DMS153 (cell line): Measurements from ENCODE around the gene AEBP1.
A peak's percentile ranks its signal among the peaks of the same experiment; 100 is the strongest.

ENCODE experiments used
- DNase-seq: peaks from one replicate; lab custom pipeline; 2025; lab: John Stamatoyannopoulos, UW

AEBP1 gene

GRCh38 chr7:44142028-44142427 is 37.9 kb downstream of the AEBP1 start:
- DNase-seq, result no peak

DNA sequence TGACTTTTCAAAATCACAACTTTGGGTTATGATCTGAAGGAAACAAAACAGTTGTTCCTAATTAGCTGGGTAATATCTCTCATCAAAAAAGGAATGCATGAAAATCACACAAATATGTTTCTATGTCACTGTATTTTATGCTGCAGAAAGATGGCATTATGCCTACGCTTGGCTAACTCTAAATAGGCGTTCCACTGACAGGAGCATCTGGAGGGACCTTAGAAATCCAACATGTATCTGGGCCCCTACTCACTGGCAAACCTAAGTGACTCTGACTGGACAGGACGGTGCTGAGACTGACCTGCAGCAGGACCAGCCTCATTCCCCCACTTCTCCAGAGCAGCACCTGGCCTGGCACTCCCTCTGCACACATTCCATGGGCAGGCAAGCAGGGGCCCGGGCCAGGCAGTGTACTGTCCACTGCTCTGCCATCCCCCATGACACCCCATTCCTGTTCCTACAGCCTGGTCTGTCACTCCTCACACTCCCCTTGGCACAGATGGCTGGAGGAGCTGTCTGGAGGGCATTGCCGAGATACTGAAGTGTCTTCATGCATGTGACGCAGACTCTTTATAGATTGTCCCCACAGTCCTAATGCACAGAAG is 39.6 kb downstream of the AEBP1 start:
- no peak for DNase-seq

GRCh38 chr7:44144426-44144967 is 40.4 kb downstream of the AEBP1 start:
- DNase-seq, result no peak

DNA sequence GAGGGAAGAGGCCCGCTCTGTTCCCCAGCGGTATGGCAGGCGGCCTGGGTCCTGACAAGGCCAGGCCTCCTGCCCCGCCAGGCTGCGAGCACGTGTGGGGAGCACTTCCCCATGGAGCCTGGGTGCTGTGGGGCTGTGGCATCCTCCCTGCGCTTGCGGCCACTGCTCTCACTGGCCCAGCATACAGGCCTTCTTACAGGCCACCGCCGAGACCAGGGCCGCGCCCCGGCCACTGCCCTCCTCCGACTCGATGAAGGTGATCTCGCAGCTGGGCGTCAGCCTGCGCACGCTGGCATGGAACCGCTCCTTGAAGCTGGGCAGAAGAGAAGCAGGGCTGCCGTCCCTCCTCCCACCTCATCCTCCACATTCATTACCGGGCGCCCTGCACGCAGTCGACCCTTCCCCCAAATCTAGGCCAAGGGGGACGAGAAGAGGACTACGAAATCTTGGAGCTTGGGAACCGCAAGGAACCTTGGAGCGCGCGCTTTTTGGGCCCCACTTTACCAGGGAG is 40.9 kb downstream of the AEBP1 start:
- DNase-seq, result no peak

DNA sequence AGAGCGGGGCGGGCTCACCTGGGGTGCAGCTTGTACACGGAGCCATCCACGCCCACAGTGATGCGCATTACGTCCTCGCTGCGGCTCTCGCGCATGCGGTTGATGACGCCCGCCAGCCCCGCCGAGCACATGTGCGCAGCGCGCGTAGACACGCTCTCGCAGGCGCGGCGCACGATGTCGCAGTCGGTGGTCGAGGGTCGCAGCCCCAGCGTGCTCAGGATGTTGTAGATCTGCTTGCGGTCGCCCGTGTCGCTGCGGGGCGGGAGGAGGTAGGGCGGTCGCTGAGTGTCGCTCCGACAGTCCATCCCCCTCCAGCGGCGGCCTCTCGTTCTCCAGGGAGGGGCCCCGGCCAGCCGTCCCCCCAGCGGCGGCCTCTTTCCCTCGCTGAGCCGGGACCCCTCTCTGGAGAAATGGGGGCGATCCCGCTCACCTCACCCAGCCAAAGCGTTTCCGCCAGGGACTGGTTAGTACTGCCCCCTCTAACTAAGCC is 41.4 kb downstream of the AEBP1 start:
- no peak for DNase-seq

GRCh38 chr7:44145969-44146911 is 42.1 kb downstream of the AEBP1 start:
- no peak for DNase-seq

GRCh38 chr7:44147026-44147991 is 43.2 kb downstream of the AEBP1 start:
- DNase-seq, result no peak

DNA sequence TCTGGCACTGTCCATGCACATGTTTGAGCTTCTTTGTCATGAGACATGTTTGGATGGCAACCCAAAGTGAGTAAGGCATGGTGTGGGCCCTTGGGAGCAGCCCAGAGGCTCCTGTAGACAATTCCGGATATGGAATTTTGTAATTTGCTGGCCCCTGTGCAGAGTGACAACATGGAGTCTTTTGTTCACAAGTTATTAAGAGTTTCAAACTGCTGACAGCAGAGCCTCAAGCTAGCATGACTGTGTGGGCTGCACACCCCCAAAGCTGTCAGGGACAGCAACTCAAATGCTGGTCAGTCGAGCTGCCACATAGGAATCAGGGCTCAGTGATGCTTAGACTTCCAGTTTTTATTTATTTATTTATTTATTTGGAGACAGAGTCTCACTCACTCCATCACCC is 44.0 kb downstream of the AEBP1 start:
- DNase-seq, result no peak

GRCh38 chr7:44148961-44149536 is 44.9 kb downstream of the AEBP1 start:
- DNase-seq, result no peak

- no peak for DNase-seq
These were observed 45.7 kb downstream of the AEBP1 start for GRCh38 chr7:44149571-44150465.

GRCh38 chr7:44150466-44150832 is 46.3 kb downstream of the AEBP1 start:
- DNase-seq, result no peak

DNA sequence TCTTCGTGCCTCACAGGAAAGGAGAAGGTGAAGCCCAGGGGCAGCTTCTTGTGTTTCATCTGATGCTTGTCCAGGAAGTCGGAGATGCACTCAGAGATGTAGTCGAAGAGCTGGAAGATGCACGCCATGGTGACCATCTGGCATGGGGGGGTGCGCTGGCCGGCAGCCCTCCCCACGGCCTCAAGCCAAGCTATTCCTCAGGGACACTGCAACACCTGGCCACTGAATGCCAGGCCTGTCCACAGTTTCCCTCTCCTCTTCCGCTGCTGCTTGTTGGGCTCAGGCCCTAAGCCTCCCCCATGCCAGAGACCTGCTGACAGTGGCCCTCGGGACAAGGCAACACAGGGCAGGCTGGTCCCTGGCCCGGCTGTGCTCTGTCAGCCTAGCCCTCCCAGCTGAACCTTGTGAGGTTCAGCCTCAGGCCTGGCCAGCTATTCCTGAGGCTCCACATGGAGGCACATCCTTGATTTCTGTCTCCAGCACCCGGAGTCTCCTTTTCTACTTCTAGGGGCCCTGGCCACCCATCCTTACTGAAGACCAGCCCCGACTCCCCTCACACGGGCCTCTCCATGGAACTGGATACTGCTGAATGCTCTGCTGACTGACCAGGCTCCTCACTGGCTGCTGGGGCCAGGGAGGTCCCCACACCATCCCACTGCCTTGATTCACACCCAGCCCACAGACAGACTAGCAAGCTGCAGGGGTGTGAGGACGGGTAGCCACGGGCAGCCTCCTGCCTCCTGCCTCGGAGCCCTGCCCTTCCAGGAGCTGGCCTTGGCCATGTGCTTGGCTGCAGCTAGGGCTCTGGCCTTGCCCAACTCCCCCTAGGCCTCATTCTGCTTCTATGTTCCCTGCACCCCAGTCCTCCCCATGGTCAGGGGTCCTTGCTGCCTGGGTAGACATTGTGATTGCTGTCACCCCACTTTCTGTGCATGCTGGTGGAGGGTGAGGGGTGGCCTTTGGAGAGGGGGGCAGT is 47.1 kb downstream of the AEBP1 start:
- DNase-seq, result no peak

DNA sequence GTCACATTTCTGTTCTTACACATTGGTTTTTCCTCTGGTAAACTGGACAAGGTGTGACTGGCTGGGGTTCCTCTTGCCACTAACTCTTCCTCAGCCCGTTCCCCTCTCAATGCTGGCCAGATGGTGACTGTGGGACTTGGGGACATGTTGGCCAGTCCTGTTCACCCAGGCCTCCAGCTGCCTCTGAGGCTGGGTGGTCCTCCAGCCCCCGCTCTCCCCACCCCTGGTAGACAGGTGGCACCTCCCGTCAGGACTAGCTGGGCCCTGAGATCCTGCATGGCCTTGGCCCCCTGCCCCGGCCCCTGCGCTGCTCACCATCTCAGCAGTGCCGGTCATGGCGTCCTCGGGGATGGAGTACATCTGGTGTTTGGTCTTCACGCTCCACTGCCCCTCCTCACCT is 47.8 kb downstream of the AEBP1 start:
- DNase-seq, result no peak

DNA sequence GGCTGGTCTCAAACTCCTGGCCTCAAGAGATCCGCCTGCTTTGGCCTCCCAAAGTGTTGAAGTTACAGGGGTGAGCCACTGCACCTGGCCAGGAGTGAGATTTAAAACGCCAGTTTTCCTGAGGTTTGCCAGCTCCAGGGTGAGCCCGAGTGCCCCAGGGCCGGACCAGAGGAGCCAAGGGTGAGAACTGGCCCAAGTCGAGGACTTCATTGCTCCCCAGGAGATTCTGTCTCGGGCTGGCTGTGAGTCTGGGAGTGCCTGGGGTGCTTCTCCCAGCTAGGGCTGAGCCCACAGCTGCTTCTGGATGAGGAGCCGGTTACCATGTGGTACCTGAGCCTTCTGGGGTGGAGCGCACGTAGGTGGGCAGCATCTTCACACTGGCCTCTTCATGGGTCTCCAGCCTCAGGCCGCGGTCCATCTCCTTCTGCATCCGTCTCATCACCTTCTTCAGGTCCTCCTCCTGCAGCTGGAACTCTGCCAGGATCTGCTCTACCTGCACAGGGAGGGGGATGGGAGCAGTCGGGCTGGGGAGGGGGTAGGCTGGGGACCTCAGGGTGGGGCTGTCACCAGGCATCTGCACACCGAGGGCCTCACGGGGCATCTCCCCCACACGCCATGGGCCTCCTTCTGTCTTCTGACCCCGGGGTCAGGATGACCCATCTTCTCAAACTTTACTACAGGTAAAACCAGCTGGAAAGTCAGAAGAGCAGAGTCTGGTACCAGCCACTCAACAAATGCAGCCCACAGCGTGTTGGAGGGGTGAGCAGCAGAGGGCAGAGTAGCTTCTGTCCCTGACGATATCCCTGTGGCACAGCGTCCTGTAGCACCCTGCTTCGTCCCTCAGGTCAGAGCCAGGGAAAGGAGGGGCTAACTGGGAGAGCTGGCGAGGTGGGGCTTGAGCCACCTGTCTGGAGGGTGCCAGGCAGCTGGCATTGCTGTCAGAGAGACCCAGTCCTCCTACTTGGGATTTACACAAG is 49.1 kb downstream of the AEBP1 start:
- peak; percentile 2 for DNase-seq

GRCh38 chr7:44153948-44154335 is 49.8 kb downstream of the AEBP1 start:
- DNase-seq, result no peak

DNA sequence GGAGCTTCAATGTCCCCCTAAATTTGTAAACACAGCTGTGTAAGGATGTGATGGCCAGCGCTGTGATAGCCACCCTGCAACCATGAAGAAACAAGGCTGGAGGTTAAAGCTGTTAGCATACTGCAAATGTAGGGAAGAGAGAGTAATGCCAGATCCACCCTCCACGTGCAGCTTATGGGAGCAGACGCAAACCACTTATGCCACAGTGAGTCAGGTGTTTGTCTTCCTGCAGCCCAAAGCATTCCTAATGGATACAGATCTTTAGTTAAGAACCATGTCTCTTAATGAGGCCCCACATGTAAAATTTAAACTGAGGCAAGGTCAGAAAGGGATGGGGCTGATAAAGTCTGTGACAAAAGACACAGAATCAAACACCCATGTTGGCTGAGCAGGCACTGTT is 50.6 kb downstream of the AEBP1 start:
- DNase-seq, result no peak

DNA sequence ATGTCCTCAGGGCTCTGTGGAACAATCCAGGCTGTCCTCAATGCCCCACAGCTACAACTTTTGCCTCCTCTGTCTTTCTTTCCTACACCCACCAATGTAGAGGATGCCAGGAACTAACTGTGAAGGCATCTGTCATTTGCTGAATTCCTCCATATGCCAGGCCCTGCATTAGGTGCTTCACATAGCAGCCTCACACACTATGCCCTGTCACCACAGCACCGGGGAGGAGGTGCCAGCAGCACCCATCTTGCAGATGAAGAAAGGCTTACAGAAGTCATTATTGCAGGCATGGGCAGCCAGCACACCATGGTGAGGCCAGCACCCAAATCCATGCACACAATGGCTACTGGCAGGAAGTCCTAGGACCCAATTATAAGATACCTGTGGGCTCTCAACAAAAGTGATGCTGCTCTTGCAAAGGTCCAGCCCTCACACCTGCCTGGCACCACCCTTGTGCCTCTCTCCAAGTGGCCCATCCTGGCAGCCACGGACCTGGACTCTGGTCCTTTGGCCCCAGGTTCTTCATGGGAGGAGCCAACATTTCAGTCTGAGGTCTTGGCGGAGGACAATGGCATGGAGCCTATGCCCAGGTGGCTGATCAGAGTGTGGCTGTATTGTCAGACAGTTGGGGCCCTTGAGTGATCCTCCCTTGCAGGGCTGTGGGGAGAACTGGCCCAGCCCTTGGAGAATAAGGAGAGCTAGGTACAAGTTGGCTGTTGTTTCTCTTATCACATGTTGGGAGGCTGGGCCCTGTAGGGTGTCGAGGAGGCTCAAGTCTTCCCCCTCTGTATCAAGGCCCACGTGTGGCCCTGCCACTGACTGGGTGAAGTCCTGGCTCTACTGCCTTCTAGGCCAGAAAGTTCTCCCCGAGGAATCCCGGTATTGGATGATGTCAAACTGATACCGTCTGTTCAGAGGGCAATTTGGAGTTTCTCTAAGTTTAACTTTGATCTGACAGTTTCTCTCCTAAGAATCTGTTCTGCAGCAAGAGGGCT is 51.3 kb downstream of the AEBP1 start:
- DNase-seq, result no peak
